Measurements from ENCODE around the gene POGZ.
"Not testable (repeated sequence)": the region's sequence is repeated elsewhere in the genome, so short reads cannot be mapped to it uniquely, and the experiment has no call there.

The POGZ gene

DNA sequence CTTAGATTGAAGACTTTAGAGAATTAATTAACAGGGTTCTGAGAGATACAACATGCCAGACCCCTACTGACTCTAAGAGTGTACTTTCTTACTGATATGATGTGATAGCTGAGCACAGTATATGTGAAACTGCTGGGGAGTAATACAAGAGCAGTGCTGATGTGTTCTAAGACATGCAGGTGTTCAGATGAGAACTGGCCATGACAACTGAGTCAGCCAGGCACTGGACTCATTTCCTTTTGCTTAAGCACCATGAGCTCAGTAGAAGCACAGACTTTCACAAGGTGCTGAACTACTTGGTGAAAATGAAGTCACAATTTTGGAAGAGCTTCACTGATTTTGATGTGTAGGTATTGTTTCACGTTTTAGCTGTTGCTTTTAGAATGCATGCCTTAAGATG, 15.9 kb upstream of the POGZ start:
- DNase-seq: no peak

DNA sequence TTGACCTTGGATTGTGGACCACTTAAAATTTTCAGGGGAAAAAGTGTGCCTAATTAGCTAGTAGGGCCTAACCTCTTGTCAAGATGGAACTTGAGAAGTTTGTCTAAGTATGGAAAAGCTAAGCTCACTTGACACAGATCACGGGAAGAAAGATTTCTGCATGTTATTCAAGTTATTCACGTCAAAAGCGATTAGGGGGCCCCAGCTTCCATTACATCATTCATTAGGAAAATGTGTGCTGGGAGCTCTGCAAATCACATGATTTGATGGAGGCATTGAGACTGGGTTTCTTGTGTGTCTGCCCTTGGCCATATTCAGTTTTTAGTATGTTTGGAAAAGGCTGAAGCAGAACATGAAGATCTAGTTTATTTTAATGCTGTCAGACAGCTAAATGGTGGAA, 15.5 kb upstream of the POGZ start:
- DNase-seq: no peak

DNA sequence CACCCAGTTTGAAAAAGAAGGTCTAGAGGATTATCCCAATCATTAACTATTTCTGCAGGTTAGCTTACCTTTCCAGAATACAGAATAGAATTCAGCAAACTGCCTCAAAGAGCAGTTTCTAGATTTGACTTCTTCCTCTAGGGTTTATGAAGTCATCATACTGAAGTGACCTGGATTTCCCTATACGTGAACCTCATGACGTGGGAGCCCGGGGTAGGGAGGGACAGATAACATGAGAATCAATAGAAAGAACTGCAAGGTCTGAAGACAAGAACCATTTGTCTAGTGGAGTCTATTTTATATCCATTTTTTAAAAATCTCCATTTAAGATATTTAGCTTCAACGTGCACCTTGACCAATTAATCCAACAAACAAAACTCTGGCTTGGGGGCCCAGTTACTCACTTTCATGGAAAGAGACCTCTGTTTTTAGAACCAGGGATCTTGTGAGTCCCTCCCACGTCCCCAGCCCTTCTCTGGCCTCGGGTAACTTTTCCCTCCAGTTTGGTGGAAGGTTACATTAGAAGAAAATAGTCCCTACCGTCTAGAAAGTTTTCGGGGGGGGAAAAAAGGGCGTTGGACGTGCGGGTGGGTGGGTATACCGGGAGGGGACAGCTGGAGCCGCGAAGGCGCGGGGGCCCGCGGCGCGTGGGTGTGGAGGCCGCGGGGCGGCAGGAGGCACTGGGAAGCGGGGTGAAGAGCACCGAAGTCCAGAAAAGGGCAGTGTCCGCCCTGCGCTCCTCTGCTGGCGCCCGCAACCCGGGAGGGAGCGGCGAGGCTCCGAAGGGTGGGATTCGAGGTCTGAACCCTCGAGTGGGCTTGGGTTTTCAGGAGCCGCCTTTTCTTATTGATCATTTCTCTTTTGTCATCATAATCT, 13.8 kb upstream of the POGZ start:
- DNase-seq: peak; percentile 60

DNA sequence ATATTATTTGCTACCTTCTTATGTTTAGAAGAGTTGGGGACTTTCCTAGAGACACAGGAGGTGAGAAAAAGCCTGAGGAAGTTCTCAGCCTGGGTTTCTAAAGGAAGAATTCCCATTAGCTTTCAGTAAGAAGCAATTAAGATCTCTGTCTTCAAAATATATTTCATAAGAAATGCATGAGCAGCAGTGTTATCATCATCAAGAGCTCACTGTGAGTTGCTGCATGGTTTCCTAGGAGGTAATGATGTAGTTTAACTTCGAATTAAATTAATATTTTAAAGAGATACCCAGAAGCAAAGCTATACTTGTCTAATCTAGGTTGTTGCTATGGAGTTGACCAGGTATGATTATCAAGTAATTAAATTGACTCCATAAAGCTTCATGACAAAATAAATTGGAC, 5.7 kb upstream of the POGZ start:
- no peak for DNase-seq

DNA sequence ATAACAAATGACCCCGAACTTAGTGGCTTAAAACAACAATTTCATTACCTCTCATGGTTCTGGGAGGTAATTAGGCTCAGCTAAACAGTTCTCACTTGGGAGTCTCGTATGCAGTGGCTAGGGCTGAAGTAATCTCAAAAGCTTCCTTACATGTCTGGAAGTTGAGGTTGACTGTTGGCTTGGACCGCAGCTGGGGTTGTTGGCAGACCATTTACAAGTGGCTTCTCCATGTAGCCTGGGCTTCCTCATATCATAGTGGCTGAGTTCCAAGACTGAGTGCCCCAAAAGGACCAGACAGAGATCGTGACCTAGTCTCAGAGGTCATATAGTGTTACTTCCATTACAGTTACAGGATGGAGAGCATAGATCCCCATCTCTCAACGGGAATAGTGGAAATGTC, 2.4 kb upstream of the POGZ start:
- DNase-seq: no peak

DNA sequence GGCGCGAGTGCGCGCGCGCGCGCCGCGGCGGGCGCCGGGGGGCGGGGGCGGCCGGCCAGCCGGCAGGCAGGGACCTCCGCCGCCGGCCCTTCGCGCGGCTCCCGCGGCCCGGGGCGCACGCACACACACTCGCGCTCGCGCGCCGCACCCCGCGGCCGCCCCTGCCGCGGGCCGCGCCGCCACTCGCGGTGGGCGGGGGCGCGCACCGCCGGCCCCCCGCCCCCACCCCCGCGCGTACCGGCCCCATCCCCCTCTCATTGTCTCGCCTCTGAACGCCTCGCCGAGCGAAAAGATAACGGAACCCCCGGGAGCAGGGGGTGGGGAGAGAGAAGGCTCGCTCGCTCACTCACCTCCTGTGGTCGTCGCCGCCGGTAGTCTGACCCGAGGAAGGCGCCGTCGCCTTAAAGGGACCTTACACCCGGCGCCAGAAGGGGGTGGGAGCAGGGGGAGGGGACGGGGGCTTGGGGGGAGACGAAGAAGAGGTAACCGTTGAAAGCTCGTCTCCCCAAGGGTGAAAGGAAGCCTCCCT, 428 bp downstream of the POGZ start:
- peak; percentile 80 for DNase-seq

DNA sequence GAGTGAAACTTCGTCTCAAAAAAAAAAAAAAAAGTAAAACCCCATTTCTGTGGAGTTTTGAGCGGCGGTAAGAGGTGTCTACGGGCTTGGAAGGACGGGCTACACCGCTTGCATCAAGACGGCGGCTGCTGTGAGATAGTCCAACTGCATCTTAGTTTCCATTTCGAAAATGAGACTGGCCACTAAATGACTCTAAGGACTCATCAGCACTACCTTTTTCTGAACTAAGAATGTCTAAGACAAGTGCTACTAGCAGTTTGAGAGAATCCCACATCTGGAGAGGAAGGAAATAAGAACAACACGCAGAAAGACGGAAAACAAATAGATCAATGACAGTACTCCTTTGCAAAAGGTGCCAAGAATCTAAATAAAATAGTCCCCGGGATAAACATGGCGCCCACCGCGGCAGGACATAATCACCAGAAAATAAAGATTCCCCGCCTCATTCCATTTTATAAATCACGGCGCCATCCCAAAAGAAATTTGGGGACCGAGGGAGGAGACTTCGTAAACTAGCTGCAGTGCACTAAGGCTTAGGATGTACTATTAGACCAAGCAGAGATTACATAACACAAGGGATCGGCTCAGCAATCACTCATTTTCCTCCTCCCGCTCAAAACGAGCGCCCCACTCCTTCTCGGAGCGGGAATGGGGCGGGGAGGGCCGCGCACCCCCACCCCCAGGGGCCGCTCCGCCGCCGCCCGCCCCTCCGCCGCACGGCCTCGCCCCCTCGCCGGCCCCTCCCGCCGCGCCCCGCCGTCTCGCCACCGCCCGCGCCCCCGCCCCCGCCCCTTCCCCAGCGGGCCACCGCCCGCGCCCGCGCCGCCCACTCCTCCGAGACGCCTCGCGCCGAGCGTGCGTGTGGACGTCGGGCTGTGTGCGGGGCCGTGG, 1.1 kb downstream of the POGZ start:
- peak; percentile 88 for DNase-seq

DNA sequence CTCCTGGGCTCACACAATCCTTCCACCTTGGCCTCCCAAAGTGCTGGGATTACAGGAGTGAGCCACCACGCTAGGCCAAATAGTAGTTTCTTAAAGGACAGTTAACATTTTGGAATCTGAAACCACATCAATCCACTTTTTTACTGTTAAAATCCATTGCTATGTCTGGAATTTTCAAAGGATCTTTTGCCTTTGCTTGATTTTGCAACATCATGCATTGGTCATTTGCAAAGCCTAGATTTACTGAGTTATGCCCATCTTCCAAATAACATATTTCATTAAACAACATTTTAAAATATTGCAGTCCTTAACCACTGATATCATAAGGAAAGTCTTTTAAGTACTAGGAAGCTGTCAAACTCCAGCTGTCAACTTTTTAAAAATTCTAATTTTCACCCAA, 3.3 kb downstream of the POGZ start:
- DNase-seq: no peak

DNA sequence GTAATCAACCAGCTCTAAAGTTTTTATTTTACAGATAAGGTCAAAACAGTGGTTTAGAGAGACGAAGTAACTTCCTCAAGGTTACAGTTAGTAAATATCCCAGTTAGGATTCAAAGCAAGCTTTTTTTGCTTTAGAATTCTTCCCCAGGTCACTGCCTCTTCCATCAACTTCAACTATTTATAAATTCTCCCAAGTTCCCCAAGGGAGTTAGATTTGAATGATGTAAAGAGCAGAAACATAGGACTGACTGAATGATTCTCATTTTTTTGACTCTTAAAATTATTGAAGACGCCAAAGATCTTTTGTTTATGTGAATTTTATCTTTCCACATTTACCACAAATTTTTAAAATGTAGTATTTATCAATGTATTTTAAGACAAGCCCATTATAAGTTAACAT, 4.1 kb downstream of the POGZ start:
- no peak for DNase-seq

DNA sequence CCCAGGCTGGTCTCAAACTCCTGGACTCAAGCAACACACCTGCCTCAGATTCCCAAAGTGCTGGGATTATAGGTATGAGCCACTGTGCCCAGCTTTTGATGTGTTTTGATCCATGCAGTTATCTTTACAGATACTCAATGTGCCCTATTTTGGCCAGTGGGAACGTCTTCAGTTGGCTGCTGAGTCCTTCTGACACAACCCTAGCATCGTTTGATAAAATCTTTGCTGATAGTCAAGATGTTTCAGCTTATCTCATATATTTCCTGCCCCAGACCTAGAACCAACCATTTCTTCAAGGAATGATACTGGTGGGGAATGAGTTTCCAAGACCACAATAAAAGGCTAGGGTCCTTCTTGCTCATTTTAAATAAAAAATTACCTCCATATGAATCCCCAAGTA, 11.6 kb downstream of the POGZ start:
- DNase-seq: no peak

DNA sequence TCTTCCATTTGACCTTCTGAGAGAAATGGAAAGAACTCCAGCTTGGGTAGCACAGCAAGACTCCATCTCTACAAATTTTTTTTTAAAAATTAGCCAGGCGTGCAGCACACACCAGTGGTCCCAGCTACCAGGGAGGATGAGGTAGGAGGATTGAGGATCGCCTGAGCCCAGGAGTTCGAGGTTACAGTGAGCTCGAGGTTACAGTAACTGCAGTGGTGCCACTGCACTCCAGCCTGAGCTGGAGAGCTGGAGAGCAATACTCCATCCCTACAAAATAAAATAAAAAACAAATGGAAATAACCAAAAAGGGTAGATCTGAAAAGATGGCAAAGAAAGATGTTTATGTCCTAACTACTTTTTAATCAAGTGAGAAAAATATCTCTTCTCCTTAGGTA, 14.5 kb downstream of the POGZ start:
- DNase-seq: no peak

DNA sequence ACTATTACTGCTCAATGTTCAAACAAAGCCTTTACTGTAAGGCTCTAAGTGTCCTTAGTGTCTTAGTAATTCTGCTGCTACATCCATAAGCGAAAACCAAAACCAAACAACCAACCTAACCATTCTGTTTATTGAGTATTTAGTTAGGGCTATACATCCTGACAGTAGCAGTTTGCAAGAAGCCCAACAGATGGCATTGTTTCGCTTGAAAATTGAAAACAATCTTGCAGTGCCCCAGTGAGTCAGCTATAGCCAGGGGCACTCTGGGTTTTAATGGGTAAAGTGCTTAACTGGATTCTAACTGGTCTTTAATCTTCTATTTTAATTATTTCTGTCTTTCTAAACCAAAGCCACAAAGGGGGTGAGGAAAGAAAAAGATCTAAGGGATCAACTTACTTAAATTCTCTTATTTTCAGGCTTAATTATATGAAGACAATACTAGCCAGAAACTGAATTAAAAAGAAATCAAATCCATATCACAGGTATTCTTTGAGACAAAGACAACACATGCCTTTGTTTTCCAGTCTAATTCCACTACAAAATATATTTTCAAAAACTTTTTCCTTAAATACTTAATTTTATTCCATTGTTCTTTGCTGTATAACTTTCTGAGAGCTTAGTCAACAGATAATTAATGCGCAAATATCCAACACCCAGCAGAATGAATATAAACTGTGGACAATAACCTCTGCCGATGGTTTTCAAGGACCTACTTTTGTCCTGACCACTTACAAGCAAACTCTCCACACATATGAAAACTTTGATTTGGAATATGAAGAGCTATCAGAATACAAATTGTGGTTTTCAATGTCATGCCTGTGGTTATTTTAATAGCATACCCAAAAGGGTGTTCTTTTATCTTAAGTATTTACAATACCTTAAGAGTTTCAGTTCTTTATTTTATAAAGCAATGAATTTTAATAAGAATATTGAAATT, 15.2 kb downstream of the POGZ start:
- peak; percentile 55 for DNase-seq

DNA sequence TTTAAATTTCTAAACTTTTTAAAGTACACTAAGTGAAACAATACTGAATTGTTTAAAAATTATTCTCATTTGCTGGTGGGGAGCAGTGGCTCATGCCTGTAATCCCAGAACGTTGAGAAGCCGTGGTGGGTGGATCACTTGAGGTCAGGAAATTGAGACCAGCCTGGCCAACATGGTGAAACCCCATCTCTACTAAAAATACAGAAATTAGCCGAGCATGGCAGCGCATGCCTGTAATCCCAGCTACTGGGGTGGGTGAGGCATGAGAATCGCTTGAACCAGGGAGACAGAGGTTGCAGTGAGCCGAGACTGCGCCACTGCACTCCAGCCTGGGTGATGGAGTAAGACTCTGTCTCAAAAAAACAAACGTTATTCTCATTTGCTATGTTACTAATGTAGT, 21.9 kb downstream of the POGZ start:
- not testable (repeated sequence) for DNase-seq

DNA sequence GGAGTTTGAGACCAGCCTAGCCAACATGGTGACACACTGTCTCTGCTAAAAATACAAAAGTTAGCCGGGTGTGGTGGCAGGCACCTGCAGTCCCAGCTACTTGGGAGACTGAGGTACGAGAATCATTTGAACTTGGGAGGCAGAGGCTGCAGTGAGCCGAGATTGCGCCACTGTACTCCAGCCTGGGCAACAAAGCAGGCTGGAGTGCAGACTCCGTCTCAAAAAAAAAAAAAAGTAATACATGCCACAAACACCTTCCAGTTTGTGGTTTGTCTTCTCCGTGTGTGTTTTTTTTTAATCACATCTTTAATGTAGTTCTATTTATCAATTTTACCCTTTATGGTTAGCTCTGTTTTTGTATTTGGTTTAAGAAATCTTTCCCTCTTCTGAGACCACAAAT, 22.3 kb downstream of the POGZ start:
- DNase-seq: no peak

DNA sequence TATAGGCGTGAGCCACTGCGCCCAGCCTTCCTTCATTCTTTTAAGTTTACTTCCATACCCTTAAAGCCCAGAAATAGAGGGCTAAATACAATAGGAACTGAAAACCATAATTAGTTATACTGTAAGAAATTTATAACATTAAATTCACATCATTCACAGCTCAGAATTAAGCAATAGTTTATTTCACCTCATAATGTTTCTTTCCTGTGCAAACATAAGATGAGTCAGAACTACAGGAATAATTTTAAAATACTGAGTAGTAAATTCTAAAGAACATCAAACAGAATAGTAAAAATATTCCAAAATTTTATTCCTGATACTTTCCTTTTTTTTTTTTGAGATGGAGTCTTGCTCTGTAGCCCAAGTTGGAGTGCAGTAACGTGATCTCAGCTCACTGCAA, 24.1 kb downstream of the POGZ start:
- no peak for DNase-seq

DNA sequence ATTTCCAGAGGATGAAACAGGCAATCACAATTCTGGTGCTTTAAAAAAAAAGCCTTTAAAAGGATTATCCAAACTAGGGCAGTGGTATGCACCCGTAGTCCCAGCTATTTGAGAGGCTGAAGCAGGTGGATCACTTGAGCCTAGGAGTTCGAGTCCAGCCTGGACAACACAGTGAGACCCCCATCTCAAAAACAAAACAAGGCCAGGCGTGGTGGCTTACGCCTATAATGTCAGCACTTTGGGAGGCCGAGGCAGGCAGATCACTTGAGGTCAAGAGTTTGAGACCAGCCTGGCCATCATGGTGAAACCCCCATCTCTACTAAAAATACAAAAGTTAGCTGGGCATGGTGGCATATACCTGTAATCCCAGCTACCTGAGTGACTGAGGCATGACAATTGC, 25.5 kb downstream of the POGZ start:
- DNase-seq: not testable (repeated sequence)

DNA sequence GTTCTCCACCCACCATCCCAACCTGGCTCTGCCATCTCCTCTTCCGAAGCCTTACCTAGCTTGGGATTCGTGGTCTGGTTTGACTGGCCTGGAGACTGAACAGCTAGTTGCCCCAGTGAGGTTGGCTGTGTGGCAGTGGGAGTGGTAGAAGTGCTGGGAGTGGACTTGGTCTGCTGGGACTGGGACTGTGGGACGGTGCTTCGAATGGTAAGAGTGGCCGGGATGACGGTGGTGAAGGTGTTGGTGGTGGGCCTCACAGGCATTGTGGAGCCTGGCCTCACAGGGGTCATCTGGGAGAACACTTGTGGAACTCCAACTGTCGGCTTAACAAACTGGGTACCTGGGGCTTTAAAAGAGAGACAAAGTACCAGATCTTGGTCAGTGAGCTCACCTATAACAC, 31.2 kb downstream of the POGZ start:
- no peak for DNase-seq

DNA sequence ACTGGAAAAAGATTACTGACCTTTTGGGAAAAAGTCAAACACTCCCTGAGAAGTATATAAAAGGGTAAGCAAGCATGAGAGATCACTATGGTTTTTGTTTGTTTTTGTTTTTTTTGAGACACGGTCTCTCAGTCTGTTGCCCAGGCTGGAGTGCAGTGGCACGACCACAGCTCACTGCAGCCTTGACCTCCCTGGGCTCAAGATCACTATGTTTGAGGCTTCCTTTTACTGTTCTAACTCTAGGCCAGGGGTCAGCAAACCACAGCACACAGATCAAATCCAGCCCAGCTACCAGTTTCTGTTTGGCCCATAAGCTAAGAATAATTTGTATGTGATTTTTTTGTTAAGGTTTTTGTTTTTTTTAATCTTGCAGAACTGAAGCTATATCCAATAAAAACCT, 34.2 kb downstream of the POGZ start:
- DNase-seq: no peak

DNA sequence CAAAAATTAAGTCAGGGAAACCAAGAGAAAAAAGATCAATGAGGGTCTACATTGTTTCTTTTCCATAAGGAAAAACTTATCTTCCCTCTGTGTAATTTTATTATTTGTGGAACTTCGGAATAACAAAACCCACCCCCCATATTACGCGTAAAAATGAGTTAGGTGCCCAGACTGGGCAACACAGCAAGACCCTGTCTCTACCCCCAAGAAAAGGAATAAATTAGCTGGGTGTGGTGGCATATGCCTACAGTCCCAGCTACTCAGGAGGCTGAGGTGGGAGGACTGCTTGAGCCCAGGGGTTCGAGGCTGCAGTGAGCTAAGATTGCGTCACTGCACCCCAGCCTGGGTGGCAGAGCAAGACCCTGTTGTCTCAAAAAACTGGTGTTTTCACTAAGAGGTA, 39.5 kb downstream of the POGZ start:
- DNase-seq: no peak

DNA sequence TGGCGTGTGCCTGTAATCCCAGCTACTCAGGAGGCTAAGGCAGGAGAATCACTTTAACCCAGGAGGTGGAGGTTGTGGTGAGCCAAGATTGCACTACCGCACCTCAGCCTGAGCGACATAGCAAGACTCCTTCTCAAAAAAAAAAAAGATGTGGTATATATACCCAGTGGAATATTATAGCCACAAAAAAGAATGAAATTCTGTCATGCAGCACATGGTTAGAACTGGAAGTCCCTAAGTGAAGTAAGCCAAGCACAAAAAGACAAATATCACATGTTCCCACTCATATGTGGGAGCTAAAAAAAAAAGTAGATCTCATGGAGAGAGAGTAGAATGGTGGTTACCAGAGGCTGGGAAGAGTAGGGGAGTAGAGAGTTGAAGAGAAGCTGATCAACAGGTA, 41.2 kb downstream of the POGZ start:
- DNase-seq: no peak

DNA sequence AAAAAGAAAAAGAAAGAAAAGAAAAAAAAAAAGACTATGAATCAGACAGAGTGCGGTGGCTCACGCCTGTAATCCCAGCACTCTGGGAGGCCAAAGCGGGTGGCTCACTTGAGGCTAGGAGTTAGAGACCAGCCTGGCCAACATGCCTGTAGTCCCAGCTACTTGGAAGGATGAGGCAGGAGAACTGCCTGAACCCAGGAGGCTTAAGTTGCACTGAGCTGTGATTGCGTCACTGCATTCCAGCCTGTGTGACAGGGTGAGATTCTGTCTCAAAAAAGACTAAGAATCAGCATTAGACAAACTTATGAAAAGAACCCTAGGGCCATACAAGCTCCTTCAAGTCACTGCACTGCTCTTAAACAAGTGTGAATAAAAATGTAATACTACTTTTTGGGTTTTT, 43.1 kb downstream of the POGZ start:
- no peak for DNase-seq

DNA sequence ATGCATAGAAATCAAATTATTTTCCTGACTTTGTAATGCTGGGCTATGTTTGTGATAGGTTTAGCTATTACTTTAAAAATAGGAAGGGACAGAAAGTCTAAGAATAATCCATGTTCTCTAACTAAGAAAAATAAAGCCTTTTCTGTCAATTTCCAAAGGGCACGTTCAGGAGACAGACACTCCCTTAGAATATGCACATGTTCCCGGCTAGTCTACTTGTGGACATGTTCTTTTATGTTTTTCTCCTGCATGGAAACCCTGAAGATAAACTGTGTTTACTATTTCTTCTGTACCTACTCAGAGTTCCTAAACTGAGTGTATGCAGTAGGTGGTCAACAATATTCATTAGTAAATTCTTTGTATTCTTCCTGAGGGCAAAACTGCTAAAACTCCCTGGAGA, 47.4 kb downstream of the POGZ start:
- no peak for DNase-seq

DNA sequence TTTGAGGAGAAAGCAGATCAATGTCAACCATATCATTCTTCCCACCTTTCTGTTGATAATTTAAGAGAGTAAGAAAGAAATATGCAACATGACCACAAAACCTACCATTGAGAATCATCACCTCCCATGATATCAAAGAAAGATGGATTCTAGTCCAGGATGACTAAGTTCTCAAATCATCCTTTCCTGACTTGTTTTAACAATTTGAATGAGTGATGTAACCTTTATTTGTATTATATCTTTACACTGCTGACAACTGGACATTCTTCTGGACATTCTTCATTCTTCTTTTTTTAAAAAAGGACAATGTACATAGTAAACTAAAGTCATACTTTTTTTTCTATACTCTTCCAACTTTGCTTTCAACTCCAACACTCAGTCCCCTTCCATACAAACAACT, 50.4 kb downstream of the POGZ start:
- no peak for DNase-seq

All from femur (tissue), 1 donor.